Measurements from ENCODE around the gene PYCARD. TPM values are rescaled to one million over a fixed set of nuclear protein-coding genes. Genes with fewer than 3 reads are reported as not detected.
A peak's percentile ranks its signal among the peaks of the same experiment; 100 is the strongest.
"Not testable (repeated sequence)": the region's sequence is repeated elsewhere in the genome, so short reads cannot be mapped to it uniquely, and the experiment has no call there.

Gene PYCARD
- total RNA-seq, 2 experiments from 2014 or later = 55.4 to 99.1 TPM

- Mint-ChIP-seq H3K4me3 (no peak overlapping the region), H3K27ac (no peak overlapping the region), H3K4me1 (peaks cover 37% of the 10 kb centered on the region), H3K9me3 (ENCODE audit: low read depth) (no peaks in the 10 kb centered on the region), H3K36me3 (peaks cover 6% of the 10 kb centered on the region), H3K27me3 (peaks cover 7% of the 10 kb centered on the region)
- ATAC-seq = no peak
- DNase-seq = no peak
- CTCF ChIA-PET = interaction anchor here (1.8 kb wide), 1 partner anchor 178 kb away, joined by 8 read pairs; no protein-coding TSS in a partner anchor
These were observed 2.5 kb upstream of the PYCARD start for GRCh38 chr16:31204871-31205666.

- peaks cover 61% of the 10 kb centered on the region for H3K4me1 Mint-ChIP-seq
- peak overlapping the region; percentile 79 for H3K27ac Mint-ChIP-seq
- CTCF ChIA-PET = interaction anchor here (0.6 to 3.9 kb wide), 28 partner anchors 11 to 672 kb away, joined by 3 to 31 read pairs (median 4); partner anchors contain the start of genes ARMC5, FUS, HSD3B7 and PYDC1
- peaks cover 17% of the 10 kb centered on the region for H3K36me3 Mint-ChIP-seq
- H3K27me3 Mint-ChIP-seq = peaks cover 4% of the 10 kb centered on the region
- ATAC-seq (peak; percentile 63), DNase-seq (peak; percentile 60)
- no peaks in the 10 kb centered on the region for H3K9me3 Mint-ChIP-seq (ENCODE audit: low read depth)
- H3K4me3 Mint-ChIP-seq = peak overlapping the region; percentile 90
These were observed 762 bp downstream of the PYCARD start for GRCh38 chr16:31201582-31202413.

- ATAC-seq (peak; percentile 54), DNase-seq (peak; percentile 84)
- Mint-ChIP-seq H3K4me3 (peak overlapping the region; percentile 90), H3K9me3 (ENCODE audit: low read depth) (no peaks in the 10 kb centered on the region), H3K36me3 (peaks cover 25% of the 10 kb centered on the region), H3K4me1 (peaks cover 67% of the 10 kb centered on the region), H3K27me3 (no peaks in the 10 kb centered on the region), H3K27ac (peak overlapping the region; percentile 79)
- CTCF ChIA-PET = interaction anchor here (1.0 to 3.9 kb wide), 24 partner anchors 9 to 673 kb away, joined by 3 to 31 read pairs (median 4); partner anchors contain the start of genes ARMC5, FUS, HSD3B7 and PYDC1
These were observed 1.6 kb downstream of the PYCARD start for GRCh38 chr16:31200821-31201568.

GRCh38 chr16:31200111-31200510, 2.4 kb downstream of the PYCARD start:
- not testable (repeated sequence) for DNase-seq; ATAC-seq; H3K9me3 Mint-ChIP-seq (ENCODE audit: low read depth)

GRCh38 chr16:31199430-31200041, 3.0 kb downstream of the PYCARD start:
- Mint-ChIP-seq H3K4me3 (peak overlapping the region; percentile 1), H3K4me1 (peaks cover 66% of the 10 kb centered on the region), H3K27me3 (no peaks in the 10 kb centered on the region), H3K9me3 (ENCODE audit: low read depth) (no peaks in the 10 kb centered on the region), H3K27ac (peak overlapping the region; percentile 63), H3K36me3 (peaks cover 35% of the 10 kb centered on the region)
- DNase-seq = no peak
- ATAC-seq = no peak
- CTCF ChIA-PET = interaction anchor here (1.6 to 3.9 kb wide), 3 partner anchors 184 to 246 kb away, joined by 4 to 31 read pairs (median 26); partner anchors contain the start of gene ZNF843

More at GRCh38 chr16:31200111-31200510, 2.4 kb downstream of the PYCARD start:
- Mint-ChIP-seq H3K4me1 (peaks cover 67% of the 10 kb centered on the region), H3K27ac (peak overlapping the region; percentile 63), H3K36me3 (peaks cover 30% of the 10 kb centered on the region)
- CTCF ChIA-PET = interaction anchor here (1.0 to 3.9 kb wide), 14 partner anchors 8 to 260 kb away, joined by 3 to 31 read pairs (median 5); partner anchors contain the start of genes FUS, PYDC1 and ZNF843
- not testable (repeated sequence) for H3K27me3 Mint-ChIP-seq, H3K4me3 Mint-ChIP-seq

GRCh38 chr16:31198207-31198882, 4.2 kb downstream of the PYCARD start:
- Mint-ChIP-seq H3K4me3 (no peak overlapping the region), H3K27me3 (no peaks in the 10 kb centered on the region), H3K4me1 (peaks cover 63% of the 10 kb centered on the region), H3K9me3 (ENCODE audit: low read depth) (no peaks in the 10 kb centered on the region), H3K36me3 (peaks cover 42% of the 10 kb centered on the region), H3K27ac (peak overlapping the region; percentile 63)
- ATAC-seq (no peak), DNase-seq (no peak)
- CTCF ChIA-PET = interaction anchor here (1.0 to 1.6 kb wide), 6 partner anchors 18 to 247 kb away, joined by 3 to 4 read pairs (median 4); partner anchors contain the start of gene PYDC1

- peaks cover 56% of the 10 kb centered on the region for H3K36me3 Mint-ChIP-seq
- H3K27ac Mint-ChIP-seq = no peak overlapping the region
- H3K9me3 Mint-ChIP-seq (ENCODE audit: low read depth) = no peaks in the 10 kb centered on the region
- ATAC-seq (no peak), DNase-seq (no peak)
- H3K4me1 Mint-ChIP-seq = peaks cover 66% of the 10 kb centered on the region
- H3K4me3 Mint-ChIP-seq = no peak overlapping the region
- CTCF ChIA-PET = interaction anchor here (0.5 kb wide), 1 partner anchor 80 kb away, joined by 3 read pairs; no protein-coding TSS in a partner anchor
- no peaks in the 10 kb centered on the region for H3K27me3 Mint-ChIP-seq
These were observed 6.1 kb downstream of the PYCARD start for GRCh38 chr16:31196324-31197088.

GRCh38 chr16:31195861-31196260, 6.7 kb downstream of the PYCARD start:
- ATAC-seq; H3K27me3 Mint-ChIP-seq; H3K9me3 Mint-ChIP-seq (ENCODE audit: low read depth); H3K4me3 Mint-ChIP-seq; DNase-seq; H3K27ac Mint-ChIP-seq; CTCF ChIA-PET: not testable (repeated sequence)
- H3K4me1 Mint-ChIP-seq = peaks cover 63% of the 10 kb centered on the region
- peaks cover 59% of the 10 kb centered on the region for H3K36me3 Mint-ChIP-seq

GRCh38 chr16:31194898-31195297, 7.7 kb downstream of the PYCARD start:
- Mint-ChIP-seq H3K4me3 (no peak overlapping the region), H3K27me3 (no peaks in the 10 kb centered on the region)

GRCh38 chr16:31193874-31194273, 8.7 kb downstream of the PYCARD start:
- DNase-seq (no peak), ATAC-seq (no peak)
- Mint-ChIP-seq H3K4me3 (no peak overlapping the region), H3K27ac (no peak overlapping the region), H3K4me1 (peaks cover 62% of the 10 kb centered on the region), H3K36me3 (peaks cover 68% of the 10 kb centered on the region), H3K9me3 (ENCODE audit: low read depth) (no peaks in the 10 kb centered on the region), H3K27me3 (no peaks in the 10 kb centered on the region)
- CTCF ChIA-PET = no interaction called here

More at GRCh38 chr16:31194898-31195297, 7.7 kb downstream of the PYCARD start:
- ATAC-seq (no peak), DNase-seq (no peak)
- CTCF ChIA-PET = no interaction called here
- H3K27ac Mint-ChIP-seq = peak overlapping the region; percentile 39
- H3K36me3 Mint-ChIP-seq = peaks cover 66% of the 10 kb centered on the region
- no peaks in the 10 kb centered on the region for H3K9me3 Mint-ChIP-seq (ENCODE audit: low read depth)
- H3K4me1 Mint-ChIP-seq = peaks cover 63% of the 10 kb centered on the region

GRCh38 chr16:31192856-31193642, 9.5 kb downstream of the PYCARD start:
- peaks cover 62% of the 10 kb centered on the region for H3K4me1 Mint-ChIP-seq
- peaks cover 76% of the 10 kb centered on the region for H3K36me3 Mint-ChIP-seq
- ATAC-seq (no peak), DNase-seq (no peak)
- H3K4me3 Mint-ChIP-seq = no peak overlapping the region
- CTCF ChIA-PET = no interaction called here
- no peaks in the 10 kb centered on the region for H3K27me3 Mint-ChIP-seq
- peak overlapping the region; percentile 37 for H3K27ac Mint-ChIP-seq
- no peaks in the 10 kb centered on the region for H3K9me3 Mint-ChIP-seq (ENCODE audit: low read depth)

All from activated CD8-positive, alpha-beta memory T cell treated with anti-CD3 and anti-CD28 coated beads, Interleukin-2, amount 10 ng/mL, durations not matched to agents 7 days and 5 days (primary cell).